ENCODE measurements around the gene IPO5.

Gene IPO5

GRCh38 chr13:97953376-97953970 lies at the start of gene IPO5:
Gene IPO5 (plus strand): TSS chr13:97953675. CDS start chr13:97976697, 23,022 bp downstream.
- H3K9me3 ChIP-seq (ENCODE audit: control insufficient read depth, low read length): no peaks in the 10 kb centered on the region
- no peaks in the 10 kb centered on the region for H3K4me1 ChIP-seq (ENCODE audit: control insufficient read depth, insufficient read depth, low read length)
- H3K9ac ChIP-seq (ENCODE audit: low read length): no peak within 1 kb of the TSS
- H3K36me3 ChIP-seq (ENCODE audit: control insufficient read depth, insufficient read depth, low read length): no peaks in the 10 kb centered on the region
- H3K4me3 ChIP-seq (ENCODE audit: low read length): no peak within 1 kb of the TSS
- no peaks in the 10 kb centered on the region for H3K27me3 ChIP-seq (ENCODE audit: control insufficient read depth, insufficient read depth, low read length)

DNA sequence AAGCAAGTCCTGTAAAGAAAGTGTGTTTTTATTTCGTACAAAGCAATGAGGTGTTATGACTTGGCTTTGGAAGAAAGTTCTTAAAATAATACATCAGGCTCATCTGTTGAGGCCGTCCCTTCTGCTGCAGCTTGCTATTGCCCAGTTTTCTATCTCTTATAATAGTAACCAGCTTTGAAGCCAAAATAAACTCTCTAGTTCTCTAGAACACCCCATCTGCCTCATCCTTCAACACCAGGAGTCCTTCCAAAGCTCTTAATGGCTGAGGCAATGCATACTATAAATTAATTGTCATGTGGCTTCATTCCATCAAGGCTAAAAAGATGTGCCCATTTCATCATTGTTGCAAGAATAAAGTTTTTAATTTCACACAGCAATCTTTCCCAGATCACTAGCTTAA lies 49.4 kb upstream of the IPO5 start:
- H3K27me3 ChIP-seq (ENCODE audit: control insufficient read depth, insufficient read depth, low read length): no peaks in the 10 kb centered on the region
- H3K4me3 ChIP-seq (ENCODE audit: low read length): no peak overlapping the region
- no peaks in the 10 kb centered on the region for H3K4me1 ChIP-seq (ENCODE audit: control insufficient read depth, insufficient read depth, low read length)
- no peaks in the 10 kb centered on the region for H3K36me3 ChIP-seq (ENCODE audit: control insufficient read depth, insufficient read depth, low read length)
- no peaks in the 10 kb centered on the region for H3K9me3 ChIP-seq (ENCODE audit: control insufficient read depth, low read length)
- no peak overlapping the region for H3K9ac ChIP-seq (ENCODE audit: low read length)

GRCh38 chr13:97905517-97905916 lies 48.0 kb upstream of the IPO5 start:
- Histone ChIP-seq H3K9ac (ENCODE audit: low read length) (no peak overlapping the region), H3K36me3 (ENCODE audit: control insufficient read depth, insufficient read depth, low read length) (no peaks in the 10 kb centered on the region), H3K4me3 (ENCODE audit: low read length) (no peak overlapping the region), H3K4me1 (ENCODE audit: control insufficient read depth, insufficient read depth, low read length) (no peaks in the 10 kb centered on the region), H3K9me3 (ENCODE audit: control insufficient read depth, low read length) (no peaks in the 10 kb centered on the region), H3K27me3 (ENCODE audit: control insufficient read depth, insufficient read depth, low read length) (no peaks in the 10 kb centered on the region)

- no peak overlapping the region for H3K4me3 ChIP-seq (ENCODE audit: low read length)
- no peaks in the 10 kb centered on the region for H3K4me1 ChIP-seq (ENCODE audit: control insufficient read depth, insufficient read depth, low read length)
- no peaks in the 10 kb centered on the region for H3K27me3 ChIP-seq (ENCODE audit: control insufficient read depth, insufficient read depth, low read length)
- H3K36me3 ChIP-seq (ENCODE audit: control insufficient read depth, insufficient read depth, low read length): no peaks in the 10 kb centered on the region
- no peak overlapping the region for H3K9ac ChIP-seq (ENCODE audit: low read length)
- H3K9me3 ChIP-seq (ENCODE audit: control insufficient read depth, low read length): no peaks in the 10 kb centered on the region
These were observed 42.0 kb upstream of the IPO5 start for GRCh38 chr13:97911311-97912138.

GRCh38 chr13:97912139-97912535 lies 41.3 kb upstream of the IPO5 start:
- Histone ChIP-seq H3K4me3 (ENCODE audit: low read length) (no peak overlapping the region), H3K27me3 (ENCODE audit: control insufficient read depth, insufficient read depth, low read length) (no peaks in the 10 kb centered on the region), H3K36me3 (ENCODE audit: control insufficient read depth, insufficient read depth, low read length) (no peaks in the 10 kb centered on the region), H3K9me3 (ENCODE audit: control insufficient read depth, low read length) (no peaks in the 10 kb centered on the region), H3K9ac (ENCODE audit: low read length) (no peak overlapping the region), H3K4me1 (ENCODE audit: control insufficient read depth, insufficient read depth, low read length) (no peaks in the 10 kb centered on the region)

GRCh38 chr13:97913206-97913605 lies 40.3 kb upstream of the IPO5 start:
- Histone ChIP-seq H3K4me1 (ENCODE audit: control insufficient read depth, insufficient read depth, low read length) (no peaks in the 10 kb centered on the region), H3K4me3 (ENCODE audit: low read length) (no peak overlapping the region), H3K27me3 (ENCODE audit: control insufficient read depth, insufficient read depth, low read length) (no peaks in the 10 kb centered on the region), H3K36me3 (ENCODE audit: control insufficient read depth, insufficient read depth, low read length) (no peaks in the 10 kb centered on the region), H3K9ac (ENCODE audit: low read length) (no peak overlapping the region), H3K9me3 (ENCODE audit: control insufficient read depth, low read length) (no peaks in the 10 kb centered on the region)

DNA sequence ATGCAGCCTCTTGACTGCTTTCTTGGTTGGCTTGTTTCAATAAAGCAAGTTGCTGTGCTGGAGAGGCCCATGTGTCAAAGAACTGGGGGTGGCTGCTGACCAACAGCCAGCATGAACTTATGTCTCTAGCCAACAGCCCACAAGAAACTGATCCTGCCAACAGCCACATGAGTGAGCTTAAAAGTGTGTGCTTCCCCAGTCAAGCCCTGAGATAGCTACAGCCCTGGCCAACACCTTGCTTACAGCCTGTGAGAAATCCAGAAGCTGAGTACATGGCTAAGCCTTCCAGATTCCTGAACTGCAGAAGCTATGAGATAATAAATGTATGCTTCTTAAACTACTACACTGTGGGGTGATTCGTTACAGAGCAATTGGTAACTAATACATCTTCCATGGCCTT lies 38.9 kb upstream of the IPO5 start:
- Histone ChIP-seq H3K4me3 (ENCODE audit: low read length) (no peak overlapping the region), H3K36me3 (ENCODE audit: control insufficient read depth, insufficient read depth, low read length) (no peaks in the 10 kb centered on the region), H3K27me3 (ENCODE audit: control insufficient read depth, insufficient read depth, low read length) (no peaks in the 10 kb centered on the region), H3K9ac (ENCODE audit: low read length) (no peak overlapping the region), H3K4me1 (ENCODE audit: control insufficient read depth, insufficient read depth, low read length) (no peaks in the 10 kb centered on the region), H3K9me3 (ENCODE audit: control insufficient read depth, low read length) (no peaks in the 10 kb centered on the region)

- no peak overlapping the region for H3K4me3 ChIP-seq (ENCODE audit: low read length)
- H3K4me1 ChIP-seq (ENCODE audit: control insufficient read depth, insufficient read depth, low read length): no peaks in the 10 kb centered on the region
- no peaks in the 10 kb centered on the region for H3K27me3 ChIP-seq (ENCODE audit: control insufficient read depth, insufficient read depth, low read length)
- H3K36me3 ChIP-seq (ENCODE audit: control insufficient read depth, insufficient read depth, low read length): no peaks in the 10 kb centered on the region
- H3K9me3 ChIP-seq (ENCODE audit: control insufficient read depth, low read length): no peaks in the 10 kb centered on the region
- no peak overlapping the region for H3K9ac ChIP-seq (ENCODE audit: low read length)
These were observed 32.2 kb upstream of the IPO5 start for GRCh38 chr13:97921176-97921816.

- Histone ChIP-seq H3K9me3 (ENCODE audit: control insufficient read depth, low read length) (no peaks in the 10 kb centered on the region), H3K36me3 (ENCODE audit: control insufficient read depth, insufficient read depth, low read length) (no peaks in the 10 kb centered on the region), H3K27me3 (ENCODE audit: control insufficient read depth, insufficient read depth, low read length) (no peaks in the 10 kb centered on the region), H3K4me3 (ENCODE audit: low read length) (no peak overlapping the region), H3K4me1 (ENCODE audit: control insufficient read depth, insufficient read depth, low read length) (no peaks in the 10 kb centered on the region), H3K9ac (ENCODE audit: low read length) (no peak overlapping the region)
These were observed 25.2 kb upstream of the IPO5 start for GRCh38 chr13:97928301-97928700.

DNA sequence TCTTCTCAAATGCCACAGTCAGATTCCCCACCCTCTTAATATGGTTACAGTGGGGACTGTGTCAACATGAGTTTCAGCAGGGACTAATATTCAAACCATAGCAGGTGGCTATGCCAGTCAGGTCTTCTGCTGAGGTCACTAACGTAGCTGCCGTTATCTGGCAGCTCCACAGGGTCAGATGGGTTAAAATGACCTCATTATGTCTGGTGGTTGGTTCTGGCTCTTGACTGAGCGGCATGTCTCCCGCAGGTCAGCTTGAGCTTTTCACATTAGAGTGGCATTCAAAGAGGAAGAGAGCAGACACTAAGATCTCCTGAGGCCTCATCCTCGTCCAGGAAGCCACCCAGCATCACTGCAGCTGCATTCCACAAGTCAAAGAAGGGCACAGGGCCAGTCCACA lies 21.4 kb upstream of the IPO5 start:
- Histone ChIP-seq H3K36me3 (ENCODE audit: control insufficient read depth, insufficient read depth, low read length) (no peaks in the 10 kb centered on the region), H3K9me3 (ENCODE audit: control insufficient read depth, low read length) (no peaks in the 10 kb centered on the region), H3K9ac (ENCODE audit: low read length) (no peak overlapping the region), H3K4me1 (ENCODE audit: control insufficient read depth, insufficient read depth, low read length) (no peaks in the 10 kb centered on the region), H3K4me3 (ENCODE audit: low read length) (no peak overlapping the region), H3K27me3 (ENCODE audit: control insufficient read depth, insufficient read depth, low read length) (no peaks in the 10 kb centered on the region)

- Histone ChIP-seq H3K27me3 (ENCODE audit: control insufficient read depth, insufficient read depth, low read length) (no peaks in the 10 kb centered on the region), H3K9me3 (ENCODE audit: control insufficient read depth, low read length) (no peaks in the 10 kb centered on the region), H3K4me1 (ENCODE audit: control insufficient read depth, insufficient read depth, low read length) (no peaks in the 10 kb centered on the region), H3K9ac (ENCODE audit: low read length) (no peak overlapping the region), H3K36me3 (ENCODE audit: control insufficient read depth, insufficient read depth, low read length) (no peaks in the 10 kb centered on the region), H3K4me3 (ENCODE audit: low read length) (no peak overlapping the region)
These were observed 20.8 kb upstream of the IPO5 start for GRCh38 chr13:97932647-97933046.

DNA sequence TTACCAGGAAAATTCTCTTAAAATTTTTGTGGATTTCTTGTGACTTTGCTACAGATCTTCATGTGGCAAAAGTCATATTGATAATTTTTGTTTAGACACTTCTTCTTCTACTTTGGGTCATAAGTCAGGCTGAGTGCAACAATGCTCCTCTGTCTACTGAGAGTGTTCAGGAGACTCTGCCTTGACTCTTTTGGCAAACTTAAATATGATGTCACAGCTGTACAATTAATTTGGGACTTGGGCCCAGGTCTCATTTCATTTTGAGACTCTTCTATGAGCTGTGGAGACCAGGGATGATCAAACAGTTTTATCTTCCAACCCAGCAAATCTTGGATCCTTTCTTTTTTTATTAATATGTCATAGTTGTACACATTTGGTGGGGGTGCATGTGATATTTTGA lies 19.7 kb upstream of the IPO5 start:
- Histone ChIP-seq H3K9me3 (ENCODE audit: control insufficient read depth, low read length) (no peaks in the 10 kb centered on the region), H3K4me1 (ENCODE audit: control insufficient read depth, insufficient read depth, low read length) (no peaks in the 10 kb centered on the region)

More for the DNA sequence above, 19.7 kb upstream of the IPO5 start:
- H3K4me3 ChIP-seq (ENCODE audit: low read length): no peak overlapping the region
- H3K27me3 ChIP-seq (ENCODE audit: control insufficient read depth, insufficient read depth, low read length): peaks cover 2% of the 10 kb centered on the region
- no peaks in the 10 kb centered on the region for H3K36me3 ChIP-seq (ENCODE audit: control insufficient read depth, insufficient read depth, low read length)
- no peak overlapping the region for H3K9ac ChIP-seq (ENCODE audit: low read length)

Data from mucosa of stomach (tissue), 1 donor.